ENCODE results near the gene ZSCAN16. TPM values are rescaled to one million over a fixed set of nuclear protein-coding genes. Genes with fewer than 3 reads are reported as not detected.

ZSCAN16 gene
- total and polyA plus RNA-seq, 9 of the 15 experiments (the other 6 are each of a cell fraction or from before 2014, with no cell fraction given): 0.08 TPM; not detected in 8

DNA sequence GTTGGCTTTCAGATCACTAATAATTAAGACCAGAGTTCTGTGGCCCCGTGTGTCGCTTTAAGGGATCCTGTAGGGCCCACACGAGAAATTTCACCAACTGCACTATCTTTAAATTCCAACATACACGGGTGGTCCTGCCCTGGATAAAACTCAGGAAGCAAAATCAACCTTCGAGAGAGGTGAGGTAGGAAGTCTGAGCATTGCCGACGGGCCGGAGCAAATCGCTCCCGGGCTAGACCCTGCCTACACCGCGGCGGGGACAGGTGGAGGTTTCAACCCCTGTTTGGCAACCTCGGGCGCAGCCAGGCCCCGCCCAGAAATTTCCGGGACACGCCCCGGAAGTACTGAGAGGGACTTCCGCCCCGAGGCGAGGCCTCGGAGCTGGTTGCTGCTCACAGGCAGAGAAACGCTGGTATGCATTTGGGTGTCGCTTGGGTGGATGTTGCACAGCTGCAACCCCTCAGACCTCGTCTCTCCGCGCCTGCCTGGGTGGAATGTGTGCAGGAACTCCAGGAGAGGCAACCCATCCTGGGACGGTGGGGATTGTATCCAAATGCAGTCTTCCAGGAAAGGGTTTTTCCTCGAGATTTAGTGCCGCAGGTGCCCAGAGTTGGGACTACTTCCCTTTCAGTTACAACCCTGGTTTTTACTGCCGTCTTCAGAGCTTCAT is 37.1 kb downstream of the ZSCAN16 start (continued):
- TF ChIP-seq, protein P1, sequence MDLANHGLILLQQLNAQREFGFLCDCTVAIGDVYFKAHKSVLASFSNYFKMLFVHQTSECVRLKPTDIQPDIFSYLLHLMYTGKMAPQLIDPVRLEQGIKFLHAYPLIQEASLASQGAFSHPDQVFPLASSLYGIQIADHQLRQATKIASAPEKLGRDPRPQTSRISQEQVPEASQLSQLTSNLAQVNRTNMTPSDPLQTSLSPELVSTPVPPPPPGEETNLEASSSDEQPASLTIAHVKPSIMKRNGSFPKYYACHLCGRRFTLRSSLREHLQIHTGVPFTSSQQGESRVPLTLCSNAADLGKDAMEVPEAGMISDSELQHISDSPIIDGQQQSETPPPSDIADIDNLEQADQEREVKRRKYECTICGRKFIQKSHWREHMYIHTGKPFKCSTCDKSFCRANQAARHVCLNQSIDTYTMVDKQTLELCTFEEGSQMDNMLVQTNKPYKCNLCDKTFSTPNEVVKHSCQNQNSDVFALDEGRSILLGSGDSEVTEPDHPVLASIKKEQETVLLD (IDR thresholded peaks at IDR 0.05): no peak
- no peak for TF ChIP-seq HDAC3 (IDR thresholded peaks at IDR 0.05; ENCODE audit: borderline replicate concordance, partially characterized antibody)
- TF ChIP-seq, protein P2, sequence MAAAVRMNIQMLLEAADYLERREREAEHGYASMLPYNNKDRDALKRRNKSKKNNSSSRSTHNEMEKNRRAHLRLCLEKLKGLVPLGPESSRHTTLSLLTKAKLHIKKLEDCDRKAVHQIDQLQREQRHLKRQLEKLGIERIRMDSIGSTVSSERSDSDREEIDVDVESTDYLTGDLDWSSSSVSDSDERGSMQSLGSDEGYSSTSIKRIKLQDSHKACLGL (CRISPR knock-in tag; IDR thresholded peaks at IDR 0.05; ENCODE audit: borderline replicate concordance, poor library complexity, severe bottlenecking): no peak
- TF ChIP-seq PRPF4 (IDR thresholded peaks at IDR 0.05; ENCODE audit: insufficient read depth, low read depth, low read length, poor library complexity, severe bottlenecking): no peak
- TF ChIP-seq PCBP2 (IDR thresholded peaks at IDR 0.05; ENCODE audit: low read depth, low read length, poor library complexity, severe bottlenecking): no peak
- TF ChIP-seq PURB (CRISPR knock-in tag; IDR thresholded peaks at IDR 0.05; ENCODE audit: low read depth): no peak
- TF ChIP-seq MECOM (CRISPR knock-in tag; IDR thresholded peaks at IDR 0.05): peak; percentile 12; the same call in 1 of the 2 replicates
- peak; percentile 68; the same call in 1 of the 2 replicates for TF ChIP-seq CEBPG (CRISPR knock-in tag; IDR thresholded peaks at IDR 0.05)
- 0 out of 4 replicates have a peak, but pooled peaks of 1 of the 2 experiments have one; percentile 16 for TF ChIP-seq CEBPG (tag; conservative IDR thresholded peaks at IDR 0.05 in 1 of 2, IDR thresholded peaks at IDR 0.05 in 1 of 2)
- TF ChIP-seq BCL6 (CRISPR knock-in tag; IDR thresholded peaks at IDR 0.05): no peak
- TF ChIP-seq EHMT2 (IDR thresholded peaks at IDR 0.05): peak; percentile 84
- peak; percentile 77; the same call in 1 of the 2 replicates for TF ChIP-seq SPI1 (IDR thresholded peaks at IDR 0.05; ENCODE audit: borderline replicate concordance, low read depth, low read length)
- TF ChIP-seq CBX3 (IDR thresholded peaks at IDR 0.05; ENCODE audit: borderline replicate concordance in 1 of 2, low read length in 2 of 2): peak in 1 of 2 experiments; percentile 46; a peak in 1 of 3 replicates
- peak; percentile 97 for TF ChIP-seq PHF8 (IDR thresholded peaks at IDR 0.05; ENCODE audit: borderline replicate concordance, low read length)
- no peak for TF ChIP-seq COPS2 (conservative IDR thresholded peaks at IDR 0.05)
- peak; percentile 67 for TF ChIP-seq NR2C1 (IDR thresholded peaks at IDR 0.05)
- 0 out of 2 replicates have a peak, but pooled peaks have one; percentile 49 for TF ChIP-seq NR2C1 (tag; IDR thresholded peaks at IDR 0.05)
- TF ChIP-seq ZNF24 (IDR thresholded peaks at IDR 0.05): no peak
- no peak for TF ChIP-seq SRSF1 (IDR thresholded peaks at IDR 0.05; ENCODE audit: low read depth, low read length)
- no peak for TF ChIP-seq TSC22D4 (tag; IDR thresholded peaks at IDR 0.05)
- no peak for TF ChIP-seq RAD21 (CRISPR knock-in tag; conservative IDR thresholded peaks at IDR 0.05 in 1 of 2, IDR thresholded peaks at IDR 0.05 in 1 of 2)
- TF ChIP-seq, protein P3, sequence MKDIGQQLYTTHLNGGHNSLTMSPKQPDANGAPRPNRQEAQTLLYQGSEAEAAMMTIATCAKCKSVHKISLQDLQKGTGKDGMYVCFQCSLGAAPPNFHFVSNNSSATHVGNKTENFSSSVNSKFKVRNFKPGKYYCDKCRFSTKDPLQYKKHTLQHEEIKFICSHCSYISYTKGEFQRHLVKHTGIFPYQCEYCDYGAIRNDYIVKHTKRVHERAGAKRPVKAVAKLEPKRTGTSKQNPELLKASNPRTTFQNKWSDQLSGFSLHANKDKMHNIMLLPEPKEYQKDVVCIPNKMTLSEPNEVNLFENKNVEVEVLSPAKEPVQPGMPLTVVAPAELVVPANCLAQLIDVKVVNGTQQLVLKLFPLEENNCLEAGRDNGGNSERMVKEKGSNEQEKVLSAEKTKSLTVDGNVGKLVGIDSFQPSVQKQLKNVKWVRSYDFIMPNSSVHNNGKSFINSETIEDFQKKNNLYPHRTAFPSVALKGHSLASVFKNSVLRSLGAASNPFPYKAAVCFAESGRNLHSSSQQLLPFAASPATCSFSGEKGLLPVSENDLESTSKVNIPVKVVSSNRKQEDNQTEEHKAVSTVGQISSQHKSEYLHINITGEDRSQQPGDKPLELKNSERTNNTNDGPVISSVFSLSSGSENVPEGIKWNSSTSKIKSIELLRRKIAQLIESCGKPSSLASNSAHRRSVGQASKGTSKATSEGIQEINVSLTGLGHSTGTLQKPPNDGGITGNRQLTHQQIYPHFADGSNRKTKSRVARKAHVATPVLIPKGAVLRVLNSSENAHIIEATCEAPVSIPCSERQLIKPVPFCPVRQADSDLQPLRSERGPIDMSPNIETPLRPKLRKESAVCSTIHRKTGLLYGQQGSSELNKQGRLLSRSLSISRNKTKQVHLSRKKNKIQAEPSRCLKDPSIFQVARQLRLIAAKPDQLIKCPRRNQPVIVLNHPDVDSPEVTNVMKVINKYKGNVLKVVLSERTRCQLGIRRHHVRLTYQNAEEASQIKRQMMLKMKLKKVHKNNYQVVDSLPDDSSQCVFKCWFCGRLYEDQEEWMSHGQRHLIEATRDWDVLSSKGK (CRISPR knock-in tag; IDR thresholded peaks at IDR 0.05): no peak
